ENCODE measurements around the gene TRIM45. TPM values are rescaled to one million over a fixed set of nuclear protein-coding genes. Genes with fewer than 3 reads are reported as not detected.

Gene TRIM45
- total and polyA plus RNA-seq, 2 of the 4 experiments (the other 2 are of a cell fraction): 2.0 to 5.1 TPM

DNA sequence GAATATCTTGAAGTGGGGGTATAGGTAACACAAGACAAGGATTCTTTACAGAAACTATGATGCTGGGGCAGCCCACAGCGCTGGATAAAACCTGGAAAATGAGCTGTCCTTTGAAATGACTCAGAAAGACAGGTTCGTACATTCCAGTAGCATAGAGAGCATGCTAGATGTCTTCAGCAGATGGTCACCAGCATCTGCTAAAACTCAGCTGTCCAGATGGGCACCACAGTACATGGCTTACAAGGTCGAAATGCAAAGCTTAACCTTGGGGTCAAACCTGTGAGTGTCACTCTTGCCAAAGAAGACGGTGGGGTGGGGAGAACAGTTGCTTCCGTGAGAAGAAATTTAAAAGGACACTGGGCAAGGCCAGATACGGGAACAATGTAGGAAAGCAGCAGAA is 41.3 kb upstream of the TRIM45 start:
- H2BK5ac ChIP-seq (ENCODE audit: low read depth, low read length, poor library complexity, severe bottlenecking): no peak overlapping the region
- H3K9me1 ChIP-seq (ENCODE audit: insufficient read depth, low read length): no peaks in the 10 kb centered on the region
- BruUV-seq (replicated peaks): no TSS peak
- no peaks in the 10 kb centered on the region for H3K36me3 ChIP-seq (ENCODE audit: control insufficient read depth, insufficient read depth, low read length)
- H3K9ac ChIP-seq (ENCODE audit: low read depth, low read length): no peak overlapping the region
- H3K4me2 ChIP-seq (ENCODE audit: low read depth, low read length): no peak overlapping the region
- TF ChIP-seq ELK1 (IDR thresholded peaks at IDR 0.05; ENCODE audit: borderline replicate concordance, low read depth, low read length) (no peak), MAFK (IDR thresholded peaks at IDR 0.05; ENCODE audit: low read depth, low read length) (no peak), FOS (IDR thresholded peaks at IDR 0.05; ENCODE audit: low read depth, low read length) (no peak), BHLHE40 (IDR thresholded peaks at IDR 0.05; ENCODE audit: low read depth, low read length) (no peak), RFX5 (IDR thresholded peaks at IDR 0.05; ENCODE audit: low read depth, low read length) (no peak), NFE2L2 (IDR thresholded peaks at IDR 0.05; ENCODE audit: low read depth, low read length) (no peak), RCOR1 (IDR thresholded peaks at IDR 0.05; ENCODE audit: insufficient replicate concordance, low read length) (no peak), CHD1 (IDR thresholded peaks at IDR 0.05; ENCODE audit: low read depth, low read length) (no peak)
- TF ChIP-seq, protein P1, sequence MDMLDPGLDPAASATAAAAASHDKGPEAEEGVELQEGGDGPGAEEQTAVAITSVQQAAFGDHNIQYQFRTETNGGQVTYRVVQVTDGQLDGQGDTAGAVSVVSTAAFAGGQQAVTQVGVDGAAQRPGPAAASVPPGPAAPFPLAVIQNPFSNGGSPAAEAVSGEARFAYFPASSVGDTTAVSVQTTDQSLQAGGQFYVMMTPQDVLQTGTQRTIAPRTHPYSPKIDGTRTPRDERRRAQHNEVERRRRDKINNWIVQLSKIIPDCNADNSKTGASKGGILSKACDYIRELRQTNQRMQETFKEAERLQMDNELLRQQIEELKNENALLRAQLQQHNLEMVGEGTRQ (IDR thresholded peaks at IDR 0.05; ENCODE audit: low read depth, low read length): no peak
- ChIA-PET CTCF (interaction anchor here (0.7 kb wide), 1 partner anchor 100 kb away, joined by 3 read pairs; no protein-coding TSS in a partner anchor), POLR2A (ENCODE audit: unreplicated experiment) (no interaction called here)
- intact Hi-C loops (cut with micrococcal nuclease): no loop called here
- peak overlapping the region; percentile 42 for H2AK5ac ChIP-seq (ENCODE audit: low read depth, low read length)
- 69% methylated on average over 5 of the region's 6 CpGs; no CpG with 5 or more reads in 1 of the 2 experiments for WGBS, 2 experiments (ENCODE audit: extremely low coverage in 2 of 2, insufficient read length in 1 of 2)
- peaks cover 5% of the 10 kb centered on the region for H3K27me3 ChIP-seq (ENCODE audit: control insufficient read depth, insufficient read depth, low read length)
- H4K20me1 ChIP-seq (ENCODE audit: insufficient read depth, low read length): no peaks in the 10 kb centered on the region
- no peak overlapping the region for H2BK120ac ChIP-seq (ENCODE audit: low read depth, low read length)
- DNase-seq (no peak), ATAC-seq (ENCODE audit: low read depth) (no peak)
- no peak overlapping the region for H3K23ac ChIP-seq (ENCODE audit: low read depth, low read length)
- H2BK20ac ChIP-seq (ENCODE audit: low read depth, low read length): no peak overlapping the region
- no peak overlapping the region for H3K4me3 ChIP-seq (ENCODE audit: insufficient read depth, low read depth, low read length)
- H3K27ac ChIP-seq (ENCODE audit: insufficient read depth, low read length): no peak overlapping the region
- dilution Hi-C loops (cut with HindIII; ENCODE audit: low sequenced_read_pairs, unreplicated experiment): no loop called here
- H2BK15ac ChIP-seq (ENCODE audit: low read depth, low read length): no peak overlapping the region
- no peak overlapping the region; the same call in 1 of the 2 replicates for H3K14ac ChIP-seq (replicated peaks; ENCODE audit: low read depth, low read length)
- H3K18ac ChIP-seq (ENCODE audit: low read depth, low read length): no peak overlapping the region
- no peak overlapping the region for H4K5ac ChIP-seq (ENCODE audit: low read depth, low read length)
- no peak overlapping the region for H4K8ac ChIP-seq (ENCODE audit: low read depth in 2 of 2, low read length in 2 of 2)
- peaks cover 2% of the 10 kb centered on the region; the same call in 1 of the 2 replicates for H3K9me3 ChIP-seq (ENCODE audit: control insufficient read depth, insufficient read depth, low read length)
- no peak overlapping the region for H4K91ac ChIP-seq (ENCODE audit: insufficient read depth, low read depth, low read length)
- H2AK9ac ChIP-seq (replicated peaks; ENCODE audit: low read depth, low read length, poor library complexity): peak overlapping the region; percentile 31
- no peaks in the 10 kb centered on the region for H3K79me1 ChIP-seq (ENCODE audit: low read depth in 1 of 2, low read length in 2 of 2)
- H3K4me1 ChIP-seq (ENCODE audit: control insufficient read depth, insufficient read depth, low read length): peaks cover 3% of the 10 kb centered on the region; the same call in 1 of the 2 replicates
- H3K4ac ChIP-seq (ENCODE audit: low read depth, low read length): no peak overlapping the region
- H3K56ac ChIP-seq (ENCODE audit: extremely low read depth, insufficient read depth, low read length): no peak overlapping the region
- no peak overlapping the region for H2AFZ ChIP-seq (replicated peaks; ENCODE audit: low read length, poor library complexity)
- in situ Hi-C loops (cut with MboI; ENCODE audit: low sequenced_read_pairs): no loop called here

Data from IMR-90 (cell line).